ENCODE results near the gene UBE2E3.

The UBE2E3 gene

GRCh38 chr2:181054256-181054655 lies 73.9 kb downstream of the UBE2E3 start:
- no peaks in the 10 kb centered on the region for H3K4me1 ChIP-seq (ENCODE audit: control insufficient read depth, insufficient read depth, low read length)
- H3K27ac ChIP-seq (ENCODE audit: low read length) = no peak overlapping the region
- no peak overlapping the region for H3K4me3 ChIP-seq (ENCODE audit: low read length in 2 of 2)
- H3K36me3 ChIP-seq (ENCODE audit: control insufficient read depth in 2 of 2, insufficient read depth in 2 of 2, low read length in 2 of 2) = no peaks in the 10 kb centered on the region
- no peaks in the 10 kb centered on the region for H3K27me3 ChIP-seq (ENCODE audit: control insufficient read depth in 1 of 2, insufficient read depth in 2 of 2, low read length in 2 of 2)
- no peaks in the 10 kb centered on the region for H3K9me3 ChIP-seq (ENCODE audit: control insufficient read depth in 2 of 2, low read length in 2 of 2)
- no peak overlapping the region for H3K9ac ChIP-seq (ENCODE audit: low read length in 2 of 2)

GRCh38 chr2:181054843-181055242 lies 74.4 kb downstream of the UBE2E3 start:
- Histone ChIP-seq H3K9ac (ENCODE audit: low read length in 2 of 2) (no peak overlapping the region), H3K4me1 (ENCODE audit: control insufficient read depth, insufficient read depth, low read length) (no peaks in the 10 kb centered on the region), H3K9me3 (ENCODE audit: control insufficient read depth in 2 of 2, low read length in 2 of 2) (no peaks in the 10 kb centered on the region), H3K27me3 (ENCODE audit: control insufficient read depth in 1 of 2, insufficient read depth in 2 of 2, low read length in 2 of 2) (no peaks in the 10 kb centered on the region), H3K36me3 (ENCODE audit: control insufficient read depth in 2 of 2, insufficient read depth in 2 of 2, low read length in 2 of 2) (no peaks in the 10 kb centered on the region), H3K27ac (ENCODE audit: low read length) (no peak overlapping the region), H3K4me3 (ENCODE audit: low read length in 2 of 2) (no peak overlapping the region)

GRCh38 chr2:181058378-181059269 lies 78.2 kb downstream of the UBE2E3 start:
- no peak overlapping the region for H3K27ac ChIP-seq (ENCODE audit: low read length)
- H3K36me3 ChIP-seq (ENCODE audit: control insufficient read depth in 2 of 2, insufficient read depth in 2 of 2, low read length in 2 of 2) = no peaks in the 10 kb centered on the region
- H3K4me1 ChIP-seq (ENCODE audit: control insufficient read depth, insufficient read depth, low read length) = no peaks in the 10 kb centered on the region
- no peak overlapping the region for H3K9ac ChIP-seq (ENCODE audit: low read length in 2 of 2)
- H3K27me3 ChIP-seq (ENCODE audit: control insufficient read depth in 1 of 2, insufficient read depth in 2 of 2, low read length in 2 of 2) = no peaks in the 10 kb centered on the region
- H3K9me3 ChIP-seq (ENCODE audit: control insufficient read depth in 2 of 2, low read length in 2 of 2) = no peaks in the 10 kb centered on the region
- H3K4me3 ChIP-seq (ENCODE audit: low read length in 2 of 2) = no peak overlapping the region

- H3K27ac ChIP-seq (ENCODE audit: low read length) = no peak overlapping the region
- no peak overlapping the region for H3K4me3 ChIP-seq (ENCODE audit: low read length in 2 of 2)
- no peaks in the 10 kb centered on the region for H3K9me3 ChIP-seq (ENCODE audit: control insufficient read depth in 2 of 2, low read length in 2 of 2)
- H3K9ac ChIP-seq (ENCODE audit: low read length in 2 of 2) = no peak overlapping the region
- H3K36me3 ChIP-seq (ENCODE audit: control insufficient read depth in 2 of 2, insufficient read depth in 2 of 2, low read length in 2 of 2) = no peaks in the 10 kb centered on the region
- no peaks in the 10 kb centered on the region for H3K4me1 ChIP-seq (ENCODE audit: control insufficient read depth, insufficient read depth, low read length)
- H3K27me3 ChIP-seq (ENCODE audit: control insufficient read depth in 1 of 2, insufficient read depth in 2 of 2, low read length in 2 of 2) = no peaks in the 10 kb centered on the region
Measured at GRCh38 chr2:181063696-181064095, 83.3 kb downstream of the UBE2E3 start.

- Histone ChIP-seq H3K36me3 (ENCODE audit: control insufficient read depth in 2 of 2, insufficient read depth in 2 of 2, low read length in 2 of 2) (no peaks in the 10 kb centered on the region), H3K27ac (ENCODE audit: low read length) (no peak overlapping the region), H3K27me3 (ENCODE audit: control insufficient read depth in 1 of 2, insufficient read depth in 2 of 2, low read length in 2 of 2) (no peaks in the 10 kb centered on the region), H3K9ac (ENCODE audit: low read length in 2 of 2) (no peak overlapping the region), H3K4me1 (ENCODE audit: control insufficient read depth, insufficient read depth, low read length) (no peaks in the 10 kb centered on the region), H3K4me3 (ENCODE audit: low read length in 2 of 2) (no peak overlapping the region), H3K9me3 (ENCODE audit: control insufficient read depth in 2 of 2, low read length in 2 of 2) (no peaks in the 10 kb centered on the region)
Measured at GRCh38 chr2:181065458-181065857, 85.1 kb downstream of the UBE2E3 start.

GRCh38 chr2:181066333-181066732 lies 85.9 kb downstream of the UBE2E3 start:
- no peaks in the 10 kb centered on the region for H3K9me3 ChIP-seq (ENCODE audit: control insufficient read depth in 2 of 2, low read length in 2 of 2)
- H3K27ac ChIP-seq (ENCODE audit: low read length) = no peak overlapping the region
- no peaks in the 10 kb centered on the region for H3K36me3 ChIP-seq (ENCODE audit: control insufficient read depth in 2 of 2, insufficient read depth in 2 of 2, low read length in 2 of 2)
- no peak overlapping the region for H3K9ac ChIP-seq (ENCODE audit: low read length in 2 of 2)
- H3K27me3 ChIP-seq (ENCODE audit: control insufficient read depth in 1 of 2, insufficient read depth in 2 of 2, low read length in 2 of 2) = no peaks in the 10 kb centered on the region
- no peak overlapping the region for H3K4me3 ChIP-seq (ENCODE audit: low read length in 2 of 2)
- H3K4me1 ChIP-seq (ENCODE audit: control insufficient read depth, insufficient read depth, low read length) = no peaks in the 10 kb centered on the region

GRCh38 chr2:181070119-181070835 lies 89.9 kb downstream of the UBE2E3 start:
- no peaks in the 10 kb centered on the region for H3K36me3 ChIP-seq (ENCODE audit: control insufficient read depth in 2 of 2, insufficient read depth in 2 of 2, low read length in 2 of 2)
- H3K9ac ChIP-seq (ENCODE audit: low read length in 2 of 2) = no peak overlapping the region

GRCh38 chr2:181070836-181071200 lies 90.4 kb downstream of the UBE2E3 start:
- Histone ChIP-seq H3K27me3 (ENCODE audit: control insufficient read depth in 1 of 2, insufficient read depth in 2 of 2, low read length in 2 of 2) (no peaks in the 10 kb centered on the region), H3K9me3 (ENCODE audit: control insufficient read depth in 2 of 2, low read length in 2 of 2) (no peaks in the 10 kb centered on the region), H3K4me3 (ENCODE audit: low read length in 2 of 2) (no peak overlapping the region), H3K27ac (ENCODE audit: low read length) (no peak overlapping the region), H3K36me3 (ENCODE audit: control insufficient read depth in 2 of 2, insufficient read depth in 2 of 2, low read length in 2 of 2) (no peaks in the 10 kb centered on the region), H3K4me1 (ENCODE audit: control insufficient read depth, insufficient read depth, low read length) (no peaks in the 10 kb centered on the region), H3K9ac (ENCODE audit: low read length in 2 of 2) (no peak overlapping the region)

More at GRCh38 chr2:181070119-181070835, 89.9 kb downstream of the UBE2E3 start:
- no peaks in the 10 kb centered on the region for H3K9me3 ChIP-seq (ENCODE audit: control insufficient read depth in 2 of 2, low read length in 2 of 2)
- H3K4me3 ChIP-seq (ENCODE audit: low read length in 2 of 2) = no peak overlapping the region
- H3K27me3 ChIP-seq (ENCODE audit: control insufficient read depth in 1 of 2, insufficient read depth in 2 of 2, low read length in 2 of 2) = no peaks in the 10 kb centered on the region
- no peak overlapping the region for H3K27ac ChIP-seq (ENCODE audit: low read length)
- no peaks in the 10 kb centered on the region for H3K4me1 ChIP-seq (ENCODE audit: control insufficient read depth, insufficient read depth, low read length)

- Histone ChIP-seq H3K27me3 (ENCODE audit: control insufficient read depth in 1 of 2, insufficient read depth in 2 of 2, low read length in 2 of 2) (no peaks in the 10 kb centered on the region), H3K4me1 (ENCODE audit: control insufficient read depth, insufficient read depth, low read length) (no peaks in the 10 kb centered on the region), H3K4me3 (ENCODE audit: low read length in 2 of 2) (no peak overlapping the region), H3K27ac (ENCODE audit: low read length) (no peak overlapping the region), H3K9me3 (ENCODE audit: control insufficient read depth in 2 of 2, low read length in 2 of 2) (no peaks in the 10 kb centered on the region), H3K36me3 (ENCODE audit: control insufficient read depth in 2 of 2, insufficient read depth in 2 of 2, low read length in 2 of 2) (no peaks in the 10 kb centered on the region), H3K9ac (ENCODE audit: low read length in 2 of 2) (no peak overlapping the region)
Measured at GRCh38 chr2:181072486-181073235, 92.3 kb downstream of the UBE2E3 start.

GRCh38 chr2:181073896-181074295 lies 93.5 kb downstream of the UBE2E3 start:
- Histone ChIP-seq H3K9ac (ENCODE audit: low read length in 2 of 2) (no peak overlapping the region), H3K9me3 (ENCODE audit: control insufficient read depth in 2 of 2, low read length in 2 of 2) (no peaks in the 10 kb centered on the region), H3K36me3 (ENCODE audit: control insufficient read depth in 2 of 2, insufficient read depth in 2 of 2, low read length in 2 of 2) (no peaks in the 10 kb centered on the region), H3K27ac (ENCODE audit: low read length) (no peak overlapping the region), H3K4me3 (ENCODE audit: low read length in 2 of 2) (no peak overlapping the region), H3K4me1 (ENCODE audit: control insufficient read depth, insufficient read depth, low read length) (no peaks in the 10 kb centered on the region), H3K27me3 (ENCODE audit: control insufficient read depth in 1 of 2, insufficient read depth in 2 of 2, low read length in 2 of 2) (no peaks in the 10 kb centered on the region)
